ENCODE results near the gene RYR3.

DNA sequence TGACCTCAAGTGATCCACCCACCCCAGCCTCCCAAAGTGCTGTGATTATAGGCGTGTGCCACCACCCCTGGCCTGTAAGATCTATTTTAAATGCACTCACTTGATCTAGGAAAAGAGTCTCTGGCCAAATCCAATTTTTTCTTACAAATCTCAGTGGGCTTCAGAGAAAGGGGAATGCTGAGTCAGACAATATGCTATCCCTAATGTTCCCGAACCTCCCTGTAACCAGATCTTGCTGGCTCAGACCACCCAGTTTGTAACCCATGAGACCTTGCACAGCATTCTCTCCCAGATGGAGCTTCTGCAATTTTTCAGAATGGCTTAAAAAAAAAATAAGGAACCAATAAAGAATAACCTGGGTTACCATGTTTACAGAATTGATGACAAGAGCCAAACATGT is 205.8 kb downstream of the RYR3 start:
- no peak for TF ChIP-seq ZNF274 (IDR thresholded peaks at IDR 0.05; ENCODE audit: insufficient read depth, insufficient read length)
- TF ChIP-seq TCF3 (IDR thresholded peaks at IDR 0.05; ENCODE audit: borderline replicate concordance, insufficient read depth, low read depth, low read length) = no peak
